B cell (primary cell): Measurements from ENCODE around the gene ADI1. TPM values are rescaled to one million over a fixed set of nuclear protein-coding genes. Genes with fewer than 3 reads are reported as not detected.

Source experiments
- ATAC-seq: fragments of 200-7000 bp; cut with Tn5 transposase; one replicate; pipeline ENCODE4 v1.10.0; 2021; ENCODE audit warnings: low read depth, mild to moderate bottlenecking, moderate number of reproducible peaks, moderate library complexity
- CTCF ChIA-PET: fragments of 350-600 bp; sonication (Branson Sonifier 250); formaldehyde crosslinking; loops from one replicate; lab custom pipeline; 2021; ENCODE audit warnings: antibody characterized with exemption, inconsistent platforms; lab: Charles Lee
- POLR2A ChIA-PET: fragments of 350-600 bp; sonication (Branson Sonifier 250); formaldehyde crosslinking; loops from one replicate; lab custom pipeline; 2021; ENCODE audit warnings: antibody characterized with exemption; lab: Charles Lee
- DNase-seq: peaks from one replicate; pipeline ENCODE4 v3.0.0; 2013
- H2AFZ ChIP-seq: 2 replicates; pipeline ENCODE4 v1.6.1; 2012; ENCODE audit warnings: mild to moderate bottlenecking, low read depth, low read length; ENCODE audit not compliant: insufficient read depth, poor library complexity, severe bottlenecking
- H3K27ac ChIP-seq, 2 donors: 1 replicate in 1 of 2; 2 replicates in 1 of 2; pipeline ENCODE4 v1.5.1; 2012 to 2013; ENCODE audit warnings: low read length in 2 of 2, mild to moderate bottlenecking in 2 of 2, moderate library complexity in 1 of 2
- H3K27me3 ChIP-seq, 4 experiments: fragments of 200-600 bp in 1 of 4; sonication (generic) in 1 of 4; replicated peaks in 1 of 4; 1 replicate in 2 of 4; 2 replicates in 2 of 4; pipeline versions ENCODE4 v1.6.1 to v1.7.0; 2013 to 2016; ENCODE audit warnings: low read length in 3 of 4, mild to moderate bottlenecking in 2 of 4, mixed read lengths in 1 of 4, moderate library complexity in 1 of 4; ENCODE audit not compliant: insufficient read depth in 4 of 4, control insufficient read depth in 3 of 4; ENCODE audit errors: control extremely low read depth in 1 of 4
- H3K36me3 ChIP-seq, 2 experiments: replicated peaks in 1 of 2; 1 replicate in 1 of 2; 2 replicates in 1 of 2; pipeline versions ENCODE4 v1.6.1 to v1.7.1; 2013; ENCODE audit warnings: low read length in 1 of 2; ENCODE audit not compliant: insufficient read depth in 2 of 2, control insufficient read depth in 1 of 2; ENCODE audit errors: control extremely low read depth in 1 of 2, extremely low read depth in 1 of 2
- H3K4me1 ChIP-seq, 2 donors: fragments of 200-600 bp in 1 of 2; sonication (generic) in 1 of 2; 1 replicate in 1 of 2; 2 replicates in 1 of 2; pipeline versions ENCODE4 v1.5.1 to v1.6.1; 2013 to 2017; ENCODE audit warnings: low read length in 2 of 2; ENCODE audit not compliant: control insufficient read depth in 2 of 2, insufficient read depth in 2 of 2
- H3K4me2 ChIP-seq: replicated peaks from 2 replicates; pipeline ENCODE3; 2012; ENCODE audit warnings: mild to moderate bottlenecking, low read depth, low read length; ENCODE audit not compliant: poor library complexity, severe bottlenecking
- H3K4me3 ChIP-seq, 5 experiments: fragments of 200-600 bp in 1 of 5; sonication (generic) in 1 of 5; 1 replicate in 3 of 5; 2 replicates in 2 of 5; pipeline versions ENCODE4 v1.5.1 to v1.7.0; 2011 to 2016; ENCODE audit warnings: low read length in 4 of 5, mild to moderate bottlenecking in 4 of 5, low read depth in 2 of 5, control low read depth in 1 of 5, moderate library complexity in 1 of 5; ENCODE audit not compliant: insufficient read depth in 1 of 5; ENCODE audit errors: control extremely low read depth in 1 of 5, extremely low read depth in 1 of 5
- H3K79me2 ChIP-seq: fragments of 200-600 bp; sonication (generic); one replicate; pipeline ENCODE4 v1.6.0; 2016; ENCODE audit warnings: low read length; ENCODE audit not compliant: control insufficient read depth, insufficient read depth
- H3K9ac ChIP-seq: fragments of 200-600 bp; sonication (generic); 2 replicates; pipeline ENCODE4 v1.6.1; 2017; ENCODE audit warnings: mild to moderate bottlenecking, low read length, moderate library complexity
- H3K9me3 ChIP-seq, 3 donors: one replicate each; pipeline versions ENCODE4 v1.6.1 to v1.7.1; 2013; ENCODE audit warnings: low read length in 2 of 3; ENCODE audit not compliant: control insufficient read depth in 2 of 3, insufficient read depth in 1 of 3; ENCODE audit errors: control extremely low read depth in 1 of 3
- H4K20me1 ChIP-seq: 2 replicates; pipeline ENCODE4 v1.6.0; 2012; ENCODE audit warnings: mild to moderate bottlenecking, low read length; ENCODE audit not compliant: insufficient read depth, control insufficient read depth, poor library complexity, severe bottlenecking
- H3K27ac Mint-ChIP-seq: one replicate; pipeline ENCODE4 v1.8.0; 2021; ENCODE audit warnings: mixed read lengths
- H3K27me3 Mint-ChIP-seq: one replicate; pipeline ENCODE4 v1.8.0; 2021; ENCODE audit warnings: mixed read lengths
- H3K4me1 Mint-ChIP-seq: one replicate; pipeline ENCODE4 v1.8.0; 2021; ENCODE audit warnings: mixed read lengths
- H3K4me3 Mint-ChIP-seq: one replicate; pipeline ENCODE4 v1.8.0; 2021; ENCODE audit warnings: mixed read lengths
- H3K9me3 Mint-ChIP-seq: one replicate; pipeline ENCODE4 v1.8.0; 2022; ENCODE audit warnings: mixed read lengths; ENCODE audit not compliant: insufficient read depth
- CTCF ChIP-seq: fragments of 200-600 bp; IDR thresholded peaks from one replicate; pipeline ENCODE4 v1.8.0; 2022; ENCODE audit warnings: antibody characterized with exemption, mild to moderate bottlenecking
- EZH2 ChIP-seq: IDR thresholded peaks from 2 replicates; pipeline ENCODE4 v1.6.1; 2012; ENCODE audit warnings: borderline replicate concordance, low read depth, mild to moderate bottlenecking, moderate library complexity, low read length; ENCODE audit not compliant: insufficient read depth, poor library complexity, severe bottlenecking
- WGBS: methylation state at CpG from one replicate; pipeline ENCODE4 v1.1.5; 2013; ENCODE audit warnings: missing lambda C conversion rate; ENCODE audit not compliant: insufficient coverage; 5-methylcytosine and 5-hydroxymethylcytosine counted together
- intact Hi-C: fragments of 100-400 bp; cut with micrococcal nuclease; formaldehyde crosslinking; loops from one replicate; pipeline ENCODE4 v1.10.0; 2022
- polyA plus RNA-seq: library from polyadenylated mRNA; depleted of rRNA; stranded (reverse); fragments of >200 nt; gene quantifications from 2 replicates; pipeline ENCODE4 v1.2.3, GENCODE V29; 2012
- total RNA-seq, 2 donors: library from RNA; stranded (reverse); fragments of 120-200 nt in 1 of 2; gene quantifications; 1 replicate in 1 of 2; 2 replicates in 1 of 2; pipeline versions ENCODE4 v1.2.3 to v1.2.4, GENCODE V29; 2013 to 2022

The ADI1 gene
- total and polyA plus RNA-seq, 2 donors (not counting 1 experiment from before 2014, with no cell fraction given) = 15.2 to 23.1 TPM

- CTCF ChIA-PET = interaction anchor here (0.7 to 3.8 kb wide), 7 partner anchors 10 to 191 kb away, joined by 3 to 30 read pairs (median 3); no protein-coding TSS in a partner anchor
- Mint-ChIP-seq H3K27me3 (no peaks in the 10 kb centered on the region), H3K4me1 (peaks cover 16% of the 10 kb centered on the region), H3K4me3 (no peak overlapping the region), H3K9me3 (no peaks in the 10 kb centered on the region), H3K27ac (peak overlapping the region; percentile 93)
- Histone ChIP-seq H4K20me1 (no peaks in the 10 kb centered on the region), H3K27ac (peak overlapping the region; percentile 48 to 81), H3K4me1 (peaks cover 6 to 11% of the 10 kb centered on the region in 2 donors), H3K9ac (peak overlapping the region; percentile 22), H3K27me3 (no peaks in the 10 kb centered on the region), H3K4me3 (no peak overlapping the region), H3K9me3 (no peaks in the 10 kb centered on the region), H3K4me2 (peak overlapping the region; percentile 62), H3K79me2 (no peaks in the 10 kb centered on the region), H2AFZ (peak overlapping the region; percentile 17), H3K36me3 (peaks cover 0 to 48% of the 10 kb centered on the region in 2 experiments)
- ATAC-seq (no peak), DNase-seq (peak; percentile 16)
- TF ChIP-seq CTCF (no peak), EZH2 (no peak)
- POLR2A ChIA-PET = no interaction called here
- intact Hi-C loops = loop anchor here (5.0 kb wide), 2 partner anchors 84 to 116 kb away; partner anchors contain the start of genes EIPR1, RPS7 and TRAPPC12
- WGBS = 95% methylated on average over 36 of the region's 38 CpGs
Measured at GRCh38 chr2:3460831-3461800, 58.2 kb downstream of the ADI1 start.

- DNase-seq (no peak), ATAC-seq (no peak)
- Mint-ChIP-seq H3K27ac (no peak overlapping the region), H3K4me3 (no peak overlapping the region), H3K4me1 (peaks cover 16% of the 10 kb centered on the region), H3K27me3 (no peaks in the 10 kb centered on the region), H3K9me3 (no peaks in the 10 kb centered on the region)
- Histone ChIP-seq H4K20me1 (no peaks in the 10 kb centered on the region), H3K4me1 (peaks cover 6 to 11% of the 10 kb centered on the region in 2 donors), H3K27ac (no peak overlapping the region), H3K36me3 (peaks cover 0 to 41% of the 10 kb centered on the region in 2 experiments), H3K9ac (no peak overlapping the region), H2AFZ (no peak overlapping the region), H3K79me2 (no peaks in the 10 kb centered on the region), H3K4me3 (no peak overlapping the region), H3K9me3 (no peaks in the 10 kb centered on the region), H3K4me2 (no peak overlapping the region), H3K27me3 (no peaks in the 10 kb centered on the region)
- intact Hi-C loops = loop anchor here (5.0 kb wide), 2 partner anchors 83 to 117 kb away; partner anchors contain the start of genes EIPR1, RPS7 and TRAPPC12
- CTCF ChIA-PET = interaction anchor here (0.6 to 3.8 kb wide), 3 partner anchors 9 to 95 kb away, joined by 3 to 30 read pairs (median 9); no protein-coding TSS in a partner anchor
- POLR2A ChIA-PET = no interaction called here
- WGBS = 100% methylated on average over 9 of the region's 11 CpGs
- TF ChIP-seq EZH2 = no peak
- no peak for TF ChIP-seq CTCF
Measured at GRCh38 chr2:3460156-3460555, 59.2 kb downstream of the ADI1 start.
